Naive B cell (primary cell): ENCODE results near the gene PATJ. TPM values are rescaled to one million over a fixed set of nuclear protein-coding genes. Genes with fewer than 3 reads are reported as not detected.
A peak's percentile ranks its signal among the peaks of the same experiment; 100 is the strongest.

Experiments
- ATAC-seq, 2 donors: fragments of 150-1000 bp; cut with Tn5 transposase; 2 replicates each; pipeline ENCODE4 v1.10.0; 2021; ENCODE audit warnings: low read depth in 2 of 2, mild to moderate bottlenecking in 2 of 2, moderate library complexity in 2 of 2
- DNase-seq: peaks from one replicate; pipeline ENCODE4 v3.0.0; 2022
- H3K27ac Mint-ChIP-seq, 6 donors: one replicate each; pipeline ENCODE4 v1.8.0; 2020 to 2022; ENCODE audit warnings: mild to moderate bottlenecking in 6 of 6, mixed read lengths in 6 of 6, moderate library complexity in 5 of 6, inconsistent platforms in 2 of 6
- H3K27me3 Mint-ChIP-seq, 3 donors: one replicate each; pipeline ENCODE4 v1.8.0; 2021 to 2022; ENCODE audit warnings: mixed read lengths in 3 of 3, mild to moderate bottlenecking in 1 of 3
- H3K36me3 Mint-ChIP-seq, 2 donors: one replicate each; pipeline ENCODE4 v1.8.0; 2020 to 2022; ENCODE audit warnings: mixed read lengths in 2 of 2, inconsistent platforms in 1 of 2, mild to moderate bottlenecking in 1 of 2
- H3K4me1 Mint-ChIP-seq, 3 donors: one replicate each; pipeline ENCODE4 v1.8.0; 2020 to 2022; ENCODE audit warnings: mixed read lengths in 3 of 3, inconsistent platforms in 1 of 3, mild to moderate bottlenecking in 1 of 3, moderate library complexity in 1 of 3
- H3K4me3 Mint-ChIP-seq, 8 donors: one replicate each; pipeline ENCODE4 v1.8.0; 2020 to 2022; ENCODE audit warnings: mild to moderate bottlenecking in 8 of 8, mixed read lengths in 8 of 8, moderate library complexity in 8 of 8, inconsistent platforms in 2 of 8
- H3K9me3 Mint-ChIP-seq, 7 donors: one replicate each; pipeline ENCODE4 v1.8.0; 2020 to 2022; ENCODE audit warnings: mixed read lengths in 7 of 7, mild to moderate bottlenecking in 5 of 7, inconsistent platforms in 2 of 7, moderate library complexity in 1 of 7
- polyA plus RNA-seq, 6 donors: library from polyadenylated mRNA; unstranded; fragments of 300-500 nt; fragmentation: Illumina TruSeq; gene quantifications; one replicate each; pipeline ENCODE4 v1.2.3, GENCODE V29; 2021; ENCODE audit warnings: low read depth in 6 of 6

PATJ gene
- polyA plus RNA-seq, 6 donors from 2014 or later: 5.5 to 18.9 (median 11.0) TPM

DNA sequence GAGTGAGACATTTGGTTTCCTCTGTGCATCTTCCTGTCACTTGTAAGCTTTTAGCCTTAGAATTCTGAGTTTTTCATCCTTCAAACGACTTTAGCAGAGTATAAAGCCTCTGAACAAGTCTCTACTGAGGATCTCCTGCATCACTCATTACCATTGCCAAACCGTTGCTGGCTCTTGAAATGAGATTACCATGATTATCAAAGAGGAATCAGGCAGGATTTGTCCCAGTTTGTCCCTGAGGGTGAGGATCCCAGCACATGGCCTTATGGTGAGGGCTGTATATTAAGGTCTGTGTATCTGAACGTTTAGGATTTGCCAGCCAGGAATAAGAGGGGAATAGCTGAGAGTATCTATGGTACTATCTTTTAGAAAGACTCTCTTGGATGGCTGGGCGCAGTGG lies 282.9 kb downstream of the PATJ start:
- ATAC-seq (no peak), DNase-seq (no peak)
- Mint-ChIP-seq H3K4me3 (peak overlapping the region in 1 of 8 donors; percentile 73), H3K9me3 (peaks cover 0 to 13% (median 3%) of the 10 kb centered on the region in 7 donors), H3K4me1 (peaks cover 6 to 15% (median 7%) of the 10 kb centered on the region in 3 donors), H3K36me3 (peaks cover 11 to 29% of the 10 kb centered on the region in 2 donors), H3K27ac (peak overlapping the region in 1 of 6 donors; percentile 86), H3K27me3 (no peaks in the 10 kb centered on the region)

DNA sequence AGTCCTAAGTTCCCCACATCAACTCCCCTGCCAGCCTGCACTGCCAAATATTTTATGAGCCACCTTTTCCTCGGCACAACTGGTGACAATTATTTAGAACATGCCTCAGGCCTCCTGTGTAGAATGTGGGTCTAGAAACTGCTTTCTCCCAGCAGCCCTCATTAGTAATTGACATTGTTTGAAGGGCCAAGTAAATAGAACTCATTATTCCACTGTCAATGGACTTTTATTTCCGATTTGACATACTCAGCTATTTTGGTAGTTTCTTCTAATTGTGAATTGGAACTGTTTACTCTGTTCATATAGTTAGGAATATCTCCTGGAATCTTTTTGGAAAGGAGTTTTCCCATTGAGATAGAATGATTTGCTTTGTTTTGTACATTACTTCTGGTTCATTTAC lies 283.6 kb downstream of the PATJ start:
- no peaks in the 10 kb centered on the region for H3K27me3 Mint-ChIP-seq
- DNase-seq (no peak), ATAC-seq (no peak)
- H3K27ac Mint-ChIP-seq: peak overlapping the region in 1 of 6 donors; percentile 18
- H3K36me3 Mint-ChIP-seq: peaks cover 11 to 25% of the 10 kb centered on the region in 2 donors
- peaks cover 0 to 13% (median 3%) of the 10 kb centered on the region in 7 donors for H3K9me3 Mint-ChIP-seq
- H3K4me3 Mint-ChIP-seq: no peak overlapping the region
- peaks cover 10 to 21% (median 13%) of the 10 kb centered on the region in 3 donors for H3K4me1 Mint-ChIP-seq

DNA sequence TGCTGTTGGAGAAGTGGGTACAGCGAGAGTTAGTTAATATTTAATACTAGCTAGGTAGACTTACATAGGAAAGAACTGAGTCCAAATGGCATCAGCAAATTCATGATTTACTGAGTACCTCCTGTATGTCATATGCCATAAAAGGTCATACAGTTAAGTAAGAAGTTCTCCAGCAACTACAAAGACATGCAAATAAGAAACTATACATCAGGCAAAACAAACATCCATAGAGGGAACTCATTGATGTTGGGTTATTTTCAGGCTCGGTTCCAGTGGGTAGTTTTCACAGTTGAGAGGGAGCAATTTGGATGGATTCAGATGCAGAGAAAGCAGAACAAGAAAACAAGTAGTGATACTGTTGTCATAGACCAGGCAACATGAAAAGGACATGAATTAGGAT lies 287.4 kb downstream of the PATJ start:
- H3K9me3 Mint-ChIP-seq: peaks cover 0 to 13% (median 3%) of the 10 kb centered on the region in 7 donors
- ATAC-seq (peak; percentile 41 to 67), DNase-seq (peak; percentile 9)
- no peaks in the 10 kb centered on the region for H3K27me3 Mint-ChIP-seq
- H3K27ac Mint-ChIP-seq: peak overlapping the region in 3 of 6 donors; percentile 9 to 42 (median 26)
- peaks cover 10 to 25% (median 15%) of the 10 kb centered on the region in 3 donors for H3K4me1 Mint-ChIP-seq
- H3K36me3 Mint-ChIP-seq: peaks cover 11 to 25% of the 10 kb centered on the region in 2 donors
- no peak overlapping the region for H3K4me3 Mint-ChIP-seq

DNA sequence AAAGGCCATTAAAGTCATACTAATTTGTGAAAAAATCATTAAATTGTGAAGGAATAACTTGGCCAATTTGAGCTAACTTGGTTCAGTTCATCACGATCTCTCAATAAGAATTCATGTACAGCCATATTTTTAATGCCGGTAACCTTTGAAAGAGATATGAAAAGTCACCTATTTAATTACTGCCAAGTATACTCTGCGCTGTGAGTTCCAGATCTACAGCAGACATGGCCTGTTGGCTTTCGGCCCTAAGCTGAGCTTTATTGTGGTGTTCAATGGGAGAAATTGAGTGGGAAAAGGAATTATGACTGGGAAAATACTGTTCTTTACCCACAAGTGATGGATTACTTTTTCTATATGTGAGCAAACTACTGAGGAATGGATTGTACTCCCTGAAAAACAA lies 292.5 kb downstream of the PATJ start:
- no peak overlapping the region for H3K4me3 Mint-ChIP-seq
- peaks cover 10 to 14% (median 10%) of the 10 kb centered on the region in 3 donors for H3K4me1 Mint-ChIP-seq
- no peaks in the 10 kb centered on the region for H3K27me3 Mint-ChIP-seq
- DNase-seq (no peak), ATAC-seq (no peak)
- H3K36me3 Mint-ChIP-seq: peaks cover 0 to 5% of the 10 kb centered on the region in 2 donors
- no peak overlapping the region for H3K27ac Mint-ChIP-seq
- no peaks in the 10 kb centered on the region for H3K9me3 Mint-ChIP-seq

DNA sequence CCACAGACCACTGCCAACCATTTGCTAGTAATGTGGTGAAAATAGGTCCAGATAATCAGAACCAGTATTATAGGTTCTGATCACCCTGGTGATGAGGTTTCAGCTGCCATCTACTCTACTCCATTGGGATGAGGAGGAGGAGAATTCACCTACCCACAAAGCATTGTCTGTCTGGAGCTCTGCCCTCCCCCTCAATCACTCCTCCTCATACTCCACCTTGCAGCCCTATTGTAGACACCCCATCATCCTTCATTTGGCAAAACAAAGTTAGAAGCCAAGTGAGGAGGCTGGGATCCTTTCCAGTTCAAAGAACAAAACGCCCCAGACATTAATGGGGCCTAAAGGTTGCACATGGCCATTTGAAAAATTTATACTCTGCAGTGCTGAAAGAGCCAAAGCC lies 295.0 kb downstream of the PATJ start:
- Mint-ChIP-seq H3K4me1 (peaks cover 0 to 4% (median 0%) of the 10 kb centered on the region in 3 donors), H3K27ac (no peak overlapping the region), H3K9me3 (no peaks in the 10 kb centered on the region), H3K4me3 (no peak overlapping the region), H3K27me3 (no peaks in the 10 kb centered on the region), H3K36me3 (peaks cover 0 to 10% of the 10 kb centered on the region in 2 donors)
- ATAC-seq (no peak), DNase-seq (no peak)

DNA sequence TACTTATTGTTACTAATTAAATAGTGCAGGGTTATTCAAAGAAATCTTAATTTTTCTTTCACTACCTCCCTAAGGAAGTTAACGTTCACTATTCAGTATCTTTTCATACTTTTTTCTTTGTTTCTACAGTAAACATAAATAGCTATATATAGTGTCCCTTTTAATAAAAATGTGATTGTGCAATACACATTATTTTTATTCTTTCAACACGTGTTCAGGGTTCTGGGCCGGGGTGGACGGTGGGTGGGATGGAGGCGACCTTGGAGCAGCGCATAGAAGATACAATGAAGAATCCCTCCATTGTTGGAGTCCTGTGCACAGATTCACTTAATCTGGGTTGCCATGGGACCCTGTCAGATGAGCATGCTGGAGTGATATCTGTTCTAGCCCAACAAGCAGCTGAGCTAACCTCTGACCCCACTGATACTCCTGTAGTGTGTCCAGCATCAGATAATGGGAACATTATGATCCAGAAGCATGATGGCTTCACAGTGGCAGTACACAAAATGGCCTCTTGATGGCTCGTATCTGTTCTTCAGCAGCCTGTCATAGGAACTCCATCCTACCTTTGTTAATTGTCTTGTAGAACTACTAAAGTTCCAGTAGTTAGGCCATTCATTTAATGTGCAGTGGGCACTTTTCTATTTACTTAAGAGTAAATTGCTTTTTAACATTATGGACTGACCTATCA lies 296.5 kb downstream of the PATJ start:
- Mint-ChIP-seq H3K4me1 (peaks cover 0 to 4% (median 0%) of the 10 kb centered on the region in 3 donors), H3K9me3 (no peaks in the 10 kb centered on the region), H3K36me3 (peaks cover 0 to 10% of the 10 kb centered on the region in 2 donors), H3K4me3 (no peak overlapping the region), H3K27ac (no peak overlapping the region), H3K27me3 (no peaks in the 10 kb centered on the region)
- ATAC-seq: no peak
- no peak for DNase-seq

DNA sequence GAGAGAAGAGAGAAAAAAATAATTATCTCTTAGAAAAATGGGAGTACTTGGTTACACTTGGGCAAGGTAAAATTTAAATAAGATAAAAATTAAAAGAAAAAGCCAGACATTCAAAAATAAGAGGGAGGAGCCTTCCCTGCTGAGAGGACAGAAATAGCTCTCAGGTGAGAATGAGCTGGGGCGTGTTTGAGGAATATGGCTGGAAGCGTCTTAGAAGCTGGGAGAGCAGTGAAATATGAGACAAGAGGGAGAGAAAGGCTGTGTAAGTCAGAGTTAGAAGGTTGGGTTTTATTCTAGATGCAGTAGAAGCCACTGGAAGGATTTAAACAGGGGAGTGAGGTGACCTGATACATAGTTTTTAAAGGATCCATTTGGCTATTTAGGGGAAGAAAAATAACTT lies 298.2 kb downstream of the PATJ start:
- ATAC-seq: no peak
- peaks cover 0 to 4% (median 0%) of the 10 kb centered on the region in 3 donors for H3K4me1 Mint-ChIP-seq
- no peaks in the 10 kb centered on the region for H3K9me3 Mint-ChIP-seq
- no peak for DNase-seq
- H3K27me3 Mint-ChIP-seq: no peaks in the 10 kb centered on the region
- no peak overlapping the region for H3K27ac Mint-ChIP-seq
- H3K36me3 Mint-ChIP-seq: peaks cover 0 to 16% of the 10 kb centered on the region in 2 donors
- H3K4me3 Mint-ChIP-seq: no peak overlapping the region

DNA sequence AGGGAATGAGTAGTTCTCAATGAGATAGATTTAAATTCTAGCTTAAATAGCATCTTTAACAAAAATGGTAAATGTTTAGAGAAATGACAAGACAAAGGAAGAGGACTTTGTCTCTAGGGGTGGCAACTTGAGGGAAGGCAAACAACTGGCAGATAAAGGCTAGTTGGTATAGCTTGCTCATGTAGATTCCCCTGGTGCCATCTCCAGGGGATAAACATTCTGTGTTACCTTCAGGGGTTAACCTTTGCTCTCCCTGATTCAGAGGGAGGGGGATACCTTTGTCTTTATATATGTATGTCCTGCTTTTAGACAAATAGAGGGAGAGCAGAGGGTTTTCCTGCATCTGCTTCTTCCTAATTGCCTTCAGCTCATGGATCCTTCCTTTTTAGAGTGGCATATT lies 298.7 kb downstream of the PATJ start:
- DNase-seq: no peak
- H3K9me3 Mint-ChIP-seq: no peaks in the 10 kb centered on the region
- ATAC-seq: no peak
- H3K27me3 Mint-ChIP-seq: no peaks in the 10 kb centered on the region
- H3K27ac Mint-ChIP-seq: no peak overlapping the region
- H3K4me1 Mint-ChIP-seq: no peaks in the 10 kb centered on the region
- no peak overlapping the region for H3K4me3 Mint-ChIP-seq
- peaks cover 0 to 16% of the 10 kb centered on the region in 2 donors for H3K36me3 Mint-ChIP-seq

DNA sequence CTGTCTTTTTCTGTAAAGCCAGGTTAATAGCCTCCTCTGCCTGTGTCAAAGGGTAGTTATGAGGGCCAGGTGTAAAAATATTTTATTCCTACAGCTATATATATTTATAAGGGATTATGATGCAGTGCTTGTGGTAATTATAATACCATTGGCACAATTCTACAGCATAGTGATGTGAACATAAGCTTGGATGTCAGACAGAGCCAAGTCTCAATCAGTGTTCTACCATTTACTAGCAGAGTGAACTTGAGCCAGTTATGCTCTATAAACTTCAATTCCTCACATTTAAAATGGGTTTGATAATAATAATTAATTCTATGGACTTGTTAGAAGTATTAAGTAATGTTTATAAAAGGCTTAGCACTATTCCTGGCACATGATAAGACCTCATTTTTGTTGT lies 300.9 kb downstream of the PATJ start:
- peaks cover 0 to 20% of the 10 kb centered on the region in 2 donors for H3K36me3 Mint-ChIP-seq

DNA sequence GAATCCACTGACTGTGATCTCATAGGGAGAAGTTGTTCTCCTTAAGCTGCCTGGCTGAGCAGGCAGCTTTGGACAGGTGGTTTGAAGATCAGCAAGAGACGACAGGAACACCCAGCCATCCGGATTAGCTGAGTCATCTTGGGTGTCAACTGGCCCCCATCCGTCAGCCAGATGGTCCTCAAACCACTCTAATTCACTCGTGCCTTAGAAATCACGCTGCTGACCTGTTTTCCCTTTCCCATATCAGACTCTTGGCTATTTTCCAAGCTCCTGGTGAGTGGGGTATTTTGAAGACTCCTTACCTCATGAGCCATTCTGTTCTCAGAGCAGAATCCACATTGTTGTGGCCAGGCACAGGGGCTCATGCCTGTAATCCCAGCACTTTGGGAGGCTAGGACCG lies 303.3 kb downstream of the PATJ start:
- ATAC-seq: no peak
- no peaks in the 10 kb centered on the region for H3K4me1 Mint-ChIP-seq
- no peak overlapping the region for H3K4me3 Mint-ChIP-seq
- peaks cover 0 to 31% of the 10 kb centered on the region in 2 donors for H3K36me3 Mint-ChIP-seq
- H3K27me3 Mint-ChIP-seq: no peaks in the 10 kb centered on the region
- no peak overlapping the region for H3K27ac Mint-ChIP-seq
- no peak for DNase-seq
- no peaks in the 10 kb centered on the region for H3K9me3 Mint-ChIP-seq

More for the DNA sequence above, 300.9 kb downstream of the PATJ start:
- Mint-ChIP-seq H3K4me1 (no peaks in the 10 kb centered on the region), H3K27ac (no peak overlapping the region), H3K4me3 (no peak overlapping the region), H3K9me3 (no peaks in the 10 kb centered on the region), H3K27me3 (no peaks in the 10 kb centered on the region)
- DNase-seq (no peak), ATAC-seq (no peak)

DNA sequence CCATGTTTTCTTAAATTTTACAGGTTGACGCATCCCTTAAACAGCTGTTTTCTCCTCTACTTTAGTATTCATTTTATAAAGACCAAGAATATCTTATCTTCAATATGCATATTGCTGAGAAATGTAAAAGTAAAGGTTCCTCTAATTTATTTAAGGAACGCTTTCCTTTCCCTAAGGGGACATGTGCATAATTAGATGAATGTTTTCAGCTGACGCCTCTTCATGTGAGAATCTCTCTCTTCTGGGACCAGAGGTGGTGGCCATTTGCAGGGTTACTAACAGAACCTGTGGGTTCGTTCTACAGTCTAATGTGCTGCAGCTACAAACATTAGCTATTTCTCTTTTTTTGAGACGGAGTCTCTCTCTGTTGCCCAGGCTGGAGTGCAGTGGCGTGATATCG lies 304.6 kb downstream of the PATJ start:
- peaks cover 0 to 28% of the 10 kb centered on the region in 2 donors for H3K36me3 Mint-ChIP-seq
- ATAC-seq (no peak), DNase-seq (no peak)
- H3K4me1 Mint-ChIP-seq: no peaks in the 10 kb centered on the region
- H3K27me3 Mint-ChIP-seq: no peaks in the 10 kb centered on the region
- H3K9me3 Mint-ChIP-seq: no peaks in the 10 kb centered on the region
- H3K27ac Mint-ChIP-seq: no peak overlapping the region
- no peak overlapping the region for H3K4me3 Mint-ChIP-seq

DNA sequence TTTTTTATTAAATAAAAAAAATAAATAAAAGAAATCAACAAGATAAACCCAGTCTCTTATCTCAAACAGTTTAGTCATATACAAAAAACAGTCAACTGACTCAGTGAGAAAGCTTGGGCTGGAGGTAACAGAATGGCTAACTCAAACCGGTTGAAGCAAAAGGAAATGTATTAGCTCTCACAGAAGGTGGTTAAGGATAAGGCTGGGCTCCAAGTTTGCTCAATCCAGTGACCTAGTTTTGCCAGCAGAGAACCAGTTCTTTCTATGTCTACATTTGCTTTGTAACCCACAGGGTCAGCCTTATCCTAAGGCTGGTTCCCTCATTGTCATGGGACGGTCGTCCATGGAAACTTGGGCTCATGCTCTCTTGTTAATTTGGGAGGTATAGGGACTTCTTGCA lies 307.9 kb downstream of the PATJ start:
- H3K9me3 Mint-ChIP-seq: no peaks in the 10 kb centered on the region
- no peak for DNase-seq
- ATAC-seq: no peak
- no peak overlapping the region for H3K4me3 Mint-ChIP-seq
- peaks cover 0 to 28% of the 10 kb centered on the region in 2 donors for H3K36me3 Mint-ChIP-seq
- peak overlapping the region in 1 of 6 donors; percentile 34 for H3K27ac Mint-ChIP-seq
- no peaks in the 10 kb centered on the region for H3K27me3 Mint-ChIP-seq
- H3K4me1 Mint-ChIP-seq: no peaks in the 10 kb centered on the region

DNA sequence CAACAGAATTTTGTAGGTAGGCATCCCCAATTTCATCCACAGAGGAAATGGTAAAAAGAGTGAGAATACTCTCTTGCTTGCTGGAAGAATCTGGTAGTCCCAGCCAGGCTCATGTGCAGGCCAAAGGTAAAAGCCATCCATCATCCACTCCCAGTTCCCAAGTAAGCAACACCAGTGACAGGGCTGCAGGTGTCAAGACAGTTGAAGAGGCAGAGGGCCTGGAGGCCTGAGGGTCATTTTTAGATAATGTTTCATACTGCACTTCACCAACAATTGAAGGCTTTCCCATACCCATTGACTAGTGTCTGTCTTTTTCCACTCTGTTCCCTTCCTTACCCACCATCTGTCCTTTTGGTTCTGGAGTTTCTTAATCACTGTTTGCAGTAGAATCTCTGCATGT lies 310.7 kb downstream of the PATJ start:
- Mint-ChIP-seq H3K27me3 (no peaks in the 10 kb centered on the region), H3K36me3 (peaks cover 0 to 23% of the 10 kb centered on the region in 2 donors), H3K4me3 (no peak overlapping the region), H3K27ac (no peak overlapping the region), H3K9me3 (no peaks in the 10 kb centered on the region), H3K4me1 (no peaks in the 10 kb centered on the region)
- ATAC-seq (no peak), DNase-seq (no peak)

DNA sequence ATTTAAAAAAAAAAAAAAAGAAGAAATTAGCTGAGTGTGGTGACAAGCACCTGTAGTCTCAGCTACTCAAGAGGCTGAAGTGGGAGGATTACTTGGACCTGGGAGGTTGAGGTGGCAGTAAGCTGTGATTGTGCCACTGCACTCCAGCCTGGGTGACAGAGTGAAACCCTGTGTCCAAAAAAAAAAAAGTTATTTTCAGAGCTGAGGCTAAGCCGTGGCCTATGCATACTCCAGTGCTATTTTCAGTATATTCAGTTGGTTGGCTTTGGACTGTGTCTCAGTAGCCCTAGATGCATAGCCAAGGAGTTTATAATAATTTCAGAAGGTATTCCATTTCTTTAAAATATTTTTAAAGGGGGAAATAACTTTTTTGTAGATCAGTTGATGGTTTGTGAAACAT lies 311.9 kb downstream of the PATJ start:
- no peak for DNase-seq
- no peak for ATAC-seq
- no peak overlapping the region for H3K27ac Mint-ChIP-seq
- no peaks in the 10 kb centered on the region for H3K9me3 Mint-ChIP-seq
- no peaks in the 10 kb centered on the region for H3K4me1 Mint-ChIP-seq
- no peak overlapping the region for H3K4me3 Mint-ChIP-seq
- peaks cover 0 to 18% of the 10 kb centered on the region in 2 donors for H3K36me3 Mint-ChIP-seq
- no peaks in the 10 kb centered on the region for H3K27me3 Mint-ChIP-seq
